Neural crest cell (in vitro differentiated cells): Measurements from ENCODE around the gene POMGNT1. TPM values are rescaled to one million over a fixed set of nuclear protein-coding genes. Genes with fewer than 3 reads are reported as not detected.

Source experiments
- DNase-seq: peaks from one replicate; pipeline ENCODE4 v3.0.0; 2021; ENCODE audit warnings: low read depth, mixed read lengths, low spot score
- H3K27ac Mint-ChIP-seq: one replicate; pipeline ENCODE4 v1.8.0; 2021; ENCODE audit warnings: mild to moderate bottlenecking, mixed read lengths; ENCODE audit not compliant: unreplicated experiment
- H3K27me3 Mint-ChIP-seq: 2 replicates; pipeline ENCODE4 v1.8.0; 2021; ENCODE audit warnings: low read depth, mild to moderate bottlenecking, mixed read lengths
- H3K36me3 Mint-ChIP-seq: 2 replicates; pipeline ENCODE4 v1.8.0; 2021; ENCODE audit warnings: low read depth, mild to moderate bottlenecking, mixed read lengths
- H3K4me1 Mint-ChIP-seq: 2 replicates; pipeline ENCODE4 v1.8.0; 2021; ENCODE audit warnings: mixed read lengths
- H3K4me3 Mint-ChIP-seq: one replicate; pipeline ENCODE4 v1.8.0; 2021; ENCODE audit warnings: mild to moderate bottlenecking, mixed read lengths
- H3K9me3 Mint-ChIP-seq: 2 replicates; pipeline ENCODE4 v1.8.0; 2021; ENCODE audit warnings: mixed read lengths
- total RNA-seq: library from RNA; stranded (reverse); gene quantifications from 2 replicates; pipeline ENCODE4 v1.2.1, GENCODE V29; 2021
- TF ChIP-seq, protein P1 (sequence below): fragments of 200-600 bp; sonication (generic); conservative IDR thresholded peaks from 2 replicates; pipeline ENCODE4 v1.5.0; 2021; ENCODE audit warnings: antibody characterized with exemption, mild to moderate bottlenecking

The POMGNT1 gene
- total RNA-seq, 1 donor from 2014 or later, result 86.7 TPM

DNA sequence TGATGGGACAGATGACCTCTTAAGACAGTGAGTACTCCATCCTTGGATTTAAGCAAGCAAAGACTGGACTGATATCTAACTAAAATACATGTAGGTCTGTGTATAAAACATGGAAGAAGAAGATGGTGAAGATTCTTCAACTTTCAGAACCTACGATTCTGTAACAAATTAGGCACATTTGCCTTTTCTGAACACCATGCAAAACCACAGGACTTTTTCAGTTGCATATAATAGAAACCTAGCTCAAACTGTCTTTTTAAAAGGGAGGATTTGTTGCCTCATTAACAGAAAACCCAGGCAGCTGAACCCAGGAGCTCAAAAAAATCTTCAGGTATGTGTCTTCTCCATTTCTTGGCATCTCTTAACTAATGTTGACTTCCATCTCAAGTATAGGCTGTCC is 38.0 kb downstream of the POMGNT1 start:
- no peak for DNase-seq
- no peak overlapping the region for H3K27ac Mint-ChIP-seq
- no peaks in the 10 kb centered on the region for H3K27me3 Mint-ChIP-seq
- no peaks in the 10 kb centered on the region for H3K9me3 Mint-ChIP-seq
- TF ChIP-seq, protein P1, sequence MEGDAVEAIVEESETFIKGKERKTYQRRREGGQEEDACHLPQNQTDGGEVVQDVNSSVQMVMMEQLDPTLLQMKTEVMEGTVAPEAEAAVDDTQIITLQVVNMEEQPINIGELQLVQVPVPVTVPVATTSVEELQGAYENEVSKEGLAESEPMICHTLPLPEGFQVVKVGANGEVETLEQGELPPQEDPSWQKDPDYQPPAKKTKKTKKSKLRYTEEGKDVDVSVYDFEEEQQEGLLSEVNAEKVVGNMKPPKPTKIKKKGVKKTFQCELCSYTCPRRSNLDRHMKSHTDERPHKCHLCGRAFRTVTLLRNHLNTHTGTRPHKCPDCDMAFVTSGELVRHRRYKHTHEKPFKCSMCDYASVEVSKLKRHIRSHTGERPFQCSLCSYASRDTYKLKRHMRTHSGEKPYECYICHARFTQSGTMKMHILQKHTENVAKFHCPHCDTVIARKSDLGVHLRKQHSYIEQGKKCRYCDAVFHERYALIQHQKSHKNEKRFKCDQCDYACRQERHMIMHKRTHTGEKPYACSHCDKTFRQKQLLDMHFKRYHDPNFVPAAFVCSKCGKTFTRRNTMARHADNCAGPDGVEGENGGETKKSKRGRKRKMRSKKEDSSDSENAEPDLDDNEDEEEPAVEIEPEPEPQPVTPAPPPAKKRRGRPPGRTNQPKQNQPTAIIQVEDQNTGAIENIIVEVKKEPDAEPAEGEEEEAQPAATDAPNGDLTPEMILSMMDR, result no peak
- H3K4me1 Mint-ChIP-seq, result no peaks in the 10 kb centered on the region
- no peaks in the 10 kb centered on the region for H3K36me3 Mint-ChIP-seq
- H3K4me3 Mint-ChIP-seq, result no peak overlapping the region

DNA sequence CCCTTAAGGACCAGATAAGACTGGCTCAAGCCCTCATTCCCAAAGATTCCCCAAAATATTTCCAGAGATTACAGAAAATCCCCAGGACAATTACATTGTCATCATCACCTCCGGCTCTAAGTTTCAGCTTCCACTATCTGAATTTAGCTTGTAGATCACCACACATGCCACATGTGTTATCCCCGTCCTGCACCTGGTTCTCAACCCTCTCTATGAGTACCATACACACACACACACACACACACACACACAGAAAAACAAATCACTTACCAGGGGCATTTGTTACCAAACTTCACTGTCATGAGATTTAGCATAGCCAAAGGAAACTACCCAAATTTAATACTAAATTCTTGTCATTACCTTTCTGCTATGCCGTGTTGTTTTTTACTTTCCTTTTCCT is 38.7 kb downstream of the POMGNT1 start:
- Mint-ChIP-seq H3K9me3 (no peaks in the 10 kb centered on the region), H3K27me3 (no peaks in the 10 kb centered on the region), H3K36me3 (no peaks in the 10 kb centered on the region), H3K27ac (no peak overlapping the region), H3K4me3 (no peak overlapping the region), H3K4me1 (no peaks in the 10 kb centered on the region)
- no peak for DNase-seq
- TF ChIP-seq, protein P1, result no peak

DNA sequence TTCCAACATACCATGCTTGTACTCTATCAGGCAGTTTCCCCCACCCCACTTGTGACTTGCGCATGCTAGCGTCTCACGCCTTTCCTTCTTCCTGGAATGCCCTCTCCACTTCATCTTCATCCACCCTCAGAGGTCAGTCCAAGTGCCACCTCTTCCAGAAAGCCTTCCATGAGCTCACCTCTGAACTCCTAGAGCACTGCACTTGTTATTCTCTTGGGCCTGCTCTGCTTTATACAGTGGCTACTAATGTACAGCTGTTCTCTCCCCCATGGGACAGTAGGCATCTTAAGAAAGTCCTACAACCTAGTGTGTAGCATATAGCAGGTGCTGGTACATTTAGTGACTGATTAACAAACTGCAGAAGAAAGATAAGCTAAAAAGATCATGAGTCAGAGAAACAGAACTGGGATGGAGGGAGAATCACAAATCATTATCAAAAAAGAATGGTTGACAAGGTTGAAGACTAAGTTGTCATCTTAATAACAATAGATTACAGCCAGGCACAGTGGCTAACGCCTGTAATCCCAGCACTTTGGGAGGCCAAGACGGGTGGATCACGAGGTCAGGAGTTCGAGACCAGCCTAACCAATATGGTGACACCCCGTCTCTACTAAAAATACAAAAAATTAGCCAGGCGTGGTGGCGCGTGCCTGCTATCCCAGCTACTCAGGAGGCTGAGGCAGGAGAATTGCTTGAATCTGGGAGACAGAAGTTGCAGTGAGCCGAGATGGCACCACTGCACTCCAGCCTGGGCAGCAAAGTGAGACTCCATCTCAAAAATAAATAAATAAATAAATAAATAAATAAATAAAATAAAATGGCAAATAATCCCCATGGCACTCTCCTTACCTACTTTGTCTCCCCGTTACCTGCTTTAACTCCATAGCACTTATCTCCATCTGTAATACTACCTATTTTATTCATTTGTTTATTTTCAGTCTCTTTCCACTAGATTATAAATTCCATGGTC is 39.6 kb downstream of the POMGNT1 start:
- no peak for DNase-seq
- Mint-ChIP-seq H3K4me3 (no peak overlapping the region), H3K27ac (no peak overlapping the region), H3K27me3 (no peaks in the 10 kb centered on the region), H3K9me3 (no peaks in the 10 kb centered on the region), H3K36me3 (no peaks in the 10 kb centered on the region), H3K4me1 (no peaks in the 10 kb centered on the region)
- TF ChIP-seq, protein P1, result no peak

DNA sequence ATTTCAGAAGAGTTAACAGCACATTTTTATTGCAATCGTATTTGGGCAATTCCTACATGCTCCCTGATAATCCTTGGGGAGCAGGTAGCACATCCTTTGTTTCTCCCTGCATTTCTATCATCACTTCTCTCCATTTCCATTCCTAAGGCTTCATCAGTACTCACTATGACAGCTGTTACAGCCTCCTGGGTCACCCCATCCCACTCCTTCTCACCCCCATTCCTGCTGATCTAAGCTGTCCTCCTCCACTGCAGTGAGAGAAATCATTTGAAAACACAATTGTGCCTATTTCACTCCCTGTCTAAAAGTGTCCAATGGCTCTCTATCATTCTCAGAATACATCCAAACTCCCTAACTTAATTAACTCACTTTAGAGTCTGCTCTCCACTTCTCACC is 40.3 kb downstream of the POMGNT1 start:
- H3K9me3 Mint-ChIP-seq, result no peaks in the 10 kb centered on the region
- TF ChIP-seq, protein P1, result no peak
- no peak overlapping the region for H3K27ac Mint-ChIP-seq
- H3K4me3 Mint-ChIP-seq, result no peak overlapping the region
- DNase-seq, result no peak
- H3K36me3 Mint-ChIP-seq, result no peaks in the 10 kb centered on the region
- H3K4me1 Mint-ChIP-seq, result no peaks in the 10 kb centered on the region
- H3K27me3 Mint-ChIP-seq, result no peaks in the 10 kb centered on the region

DNA sequence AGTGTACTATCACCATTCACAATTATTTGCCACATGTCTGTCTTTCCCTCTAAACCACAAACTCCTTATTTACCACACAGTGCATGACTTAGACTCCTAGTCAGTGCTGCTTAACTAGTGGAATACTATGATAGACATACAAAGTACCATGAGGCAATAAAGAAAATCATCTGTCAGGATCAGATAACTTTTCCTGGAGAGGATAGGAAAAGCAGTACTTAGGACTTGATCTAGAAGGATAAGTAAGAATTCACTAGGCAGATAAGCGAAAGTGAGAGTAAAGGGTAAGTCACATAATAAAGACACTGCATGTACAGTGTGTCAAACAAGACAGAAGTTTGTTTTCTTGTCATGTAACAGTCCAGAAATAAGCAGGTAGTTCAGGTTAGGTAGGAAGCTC is 44.5 kb downstream of the POMGNT1 start:
- Mint-ChIP-seq H3K4me3 (no peak overlapping the region), H3K27me3 (no peaks in the 10 kb centered on the region), H3K4me1 (no peaks in the 10 kb centered on the region), H3K9me3 (no peaks in the 10 kb centered on the region), H3K36me3 (no peaks in the 10 kb centered on the region), H3K27ac (no peak overlapping the region)
- TF ChIP-seq, protein P1, result no peak
- DNase-seq, result no peak
